T-helper 1 cell treated with Interleukin-12 subunit alpha and Interleukin-12 subunit beta and Interleukin-4 antibody, amounts not matched to agents 30 μg/mL and 1 μg/mL, for 36 hours (primary cell): ENCODE results near the gene PXK.

Experiments
- H3K27ac Mint-ChIP-seq: one replicate; pipeline ENCODE4 v1.8.0; 2021; ENCODE audit warnings: mild to moderate bottlenecking, mixed read lengths
- H3K27me3 Mint-ChIP-seq: one replicate; pipeline ENCODE4 v1.8.0; 2021; ENCODE audit warnings: low read depth, mixed read lengths
- H3K36me3 Mint-ChIP-seq: one replicate; pipeline ENCODE4 v1.8.0; 2021; ENCODE audit warnings: low read depth, mixed read lengths
- H3K4me1 Mint-ChIP-seq: one replicate; pipeline ENCODE4 v1.8.0; 2021; ENCODE audit warnings: low read depth, mixed read lengths
- H3K4me3 Mint-ChIP-seq: one replicate; pipeline ENCODE4 v1.8.0; 2021; ENCODE audit warnings: mild to moderate bottlenecking, moderate library complexity, mixed read lengths
- H3K9me3 Mint-ChIP-seq: one replicate; pipeline ENCODE4 v1.8.0; 2021; ENCODE audit warnings: mixed read lengths

The PXK gene

GRCh38 chr3:58392181-58392580 lies 59.5 kb downstream of the PXK start:
- Mint-ChIP-seq H3K9me3 (no peaks in the 10 kb centered on the region), H3K36me3 (peaks cover 41% of the 10 kb centered on the region), H3K27ac (no peak overlapping the region), H3K27me3 (no peaks in the 10 kb centered on the region), H3K4me3 (no peak overlapping the region), H3K4me1 (peaks cover 15% of the 10 kb centered on the region)

- Mint-ChIP-seq H3K4me3 (no peak overlapping the region), H3K36me3 (peaks cover 40% of the 10 kb centered on the region), H3K27me3 (no peaks in the 10 kb centered on the region), H3K4me1 (peaks cover 1% of the 10 kb centered on the region), H3K9me3 (no peaks in the 10 kb centered on the region), H3K27ac (peak overlapping the region; percentile 45)
These were observed 61.6 kb downstream of the PXK start for GRCh38 chr3:58394339-58394738.

- H3K27ac Mint-ChIP-seq, result no peak overlapping the region
- no peak overlapping the region for H3K4me3 Mint-ChIP-seq
- peaks cover 35% of the 10 kb centered on the region for H3K36me3 Mint-ChIP-seq
These were observed 66.1 kb downstream of the PXK start for GRCh38 chr3:58398669-58399333.

GRCh38 chr3:58403513-58404109 lies 70.9 kb downstream of the PXK start:
- Mint-ChIP-seq H3K4me3 (no peak overlapping the region), H3K27ac (no peak overlapping the region), H3K4me1 (peaks cover 5% of the 10 kb centered on the region), H3K36me3 (peaks cover 24% of the 10 kb centered on the region), H3K27me3 (no peaks in the 10 kb centered on the region), H3K9me3 (no peaks in the 10 kb centered on the region)

More at GRCh38 chr3:58398669-58399333, 66.1 kb downstream of the PXK start:
- H3K9me3 Mint-ChIP-seq, result no peaks in the 10 kb centered on the region
- no peaks in the 10 kb centered on the region for H3K27me3 Mint-ChIP-seq
- peaks cover 5% of the 10 kb centered on the region for H3K4me1 Mint-ChIP-seq

- Mint-ChIP-seq H3K4me1 (peaks cover 5% of the 10 kb centered on the region), H3K4me3 (no peak overlapping the region), H3K36me3 (peaks cover 22% of the 10 kb centered on the region), H3K9me3 (no peaks in the 10 kb centered on the region), H3K27me3 (no peaks in the 10 kb centered on the region), H3K27ac (peak overlapping the region; percentile 3)
These were observed 71.7 kb downstream of the PXK start for GRCh38 chr3:58404396-58404795.

GRCh38 chr3:58408906-58409305 lies 76.2 kb downstream of the PXK start:
- Mint-ChIP-seq H3K4me3 (no peak overlapping the region), H3K9me3 (no peaks in the 10 kb centered on the region), H3K27me3 (no peaks in the 10 kb centered on the region), H3K4me1 (no peaks in the 10 kb centered on the region), H3K36me3 (peaks cover 24% of the 10 kb centered on the region), H3K27ac (no peak overlapping the region)

- Mint-ChIP-seq H3K27ac (no peak overlapping the region), H3K4me3 (no peak overlapping the region), H3K9me3 (no peaks in the 10 kb centered on the region), H3K27me3 (no peaks in the 10 kb centered on the region), H3K36me3 (peaks cover 24% of the 10 kb centered on the region), H3K4me1 (peaks cover 4% of the 10 kb centered on the region)
These were observed 77.0 kb downstream of the PXK start for GRCh38 chr3:58409663-58410062.

GRCh38 chr3:58411036-58411435 lies 78.3 kb downstream of the PXK start:
- H3K27me3 Mint-ChIP-seq, result no peaks in the 10 kb centered on the region
- peak overlapping the region; percentile 43 for H3K27ac Mint-ChIP-seq
- no peak overlapping the region for H3K4me3 Mint-ChIP-seq
- peaks cover 24% of the 10 kb centered on the region for H3K36me3 Mint-ChIP-seq
- peaks cover 4% of the 10 kb centered on the region for H3K4me1 Mint-ChIP-seq
- H3K9me3 Mint-ChIP-seq, result no peaks in the 10 kb centered on the region

- Mint-ChIP-seq H3K36me3 (peaks cover 22% of the 10 kb centered on the region), H3K27ac (no peak overlapping the region), H3K4me3 (no peak overlapping the region), H3K9me3 (no peaks in the 10 kb centered on the region), H3K4me1 (peaks cover 4% of the 10 kb centered on the region), H3K27me3 (no peaks in the 10 kb centered on the region)
These were observed 79.4 kb downstream of the PXK start for GRCh38 chr3:58411851-58412830.

- H3K4me1 Mint-ChIP-seq, result peaks cover 4% of the 10 kb centered on the region
These were observed 82.0 kb downstream of the PXK start for GRCh38 chr3:58414538-58415197.

GRCh38 chr3:58416191-58416590 lies 83.5 kb downstream of the PXK start:
- H3K27ac Mint-ChIP-seq, result no peak overlapping the region
- H3K27me3 Mint-ChIP-seq, result no peaks in the 10 kb centered on the region
- peaks cover 4% of the 10 kb centered on the region for H3K4me1 Mint-ChIP-seq
- peaks cover 18% of the 10 kb centered on the region for H3K36me3 Mint-ChIP-seq
- no peaks in the 10 kb centered on the region for H3K9me3 Mint-ChIP-seq
- H3K4me3 Mint-ChIP-seq, result no peak overlapping the region

More at GRCh38 chr3:58414538-58415197, 82.0 kb downstream of the PXK start:
- H3K4me3 Mint-ChIP-seq, result no peak overlapping the region
- peaks cover 11% of the 10 kb centered on the region for H3K36me3 Mint-ChIP-seq
- H3K27ac Mint-ChIP-seq, result no peak overlapping the region
- no peaks in the 10 kb centered on the region for H3K9me3 Mint-ChIP-seq
- H3K27me3 Mint-ChIP-seq, result no peaks in the 10 kb centered on the region

- H3K4me1 Mint-ChIP-seq, result peaks cover 4% of the 10 kb centered on the region
- peaks cover 24% of the 10 kb centered on the region for H3K36me3 Mint-ChIP-seq
- no peaks in the 10 kb centered on the region for H3K9me3 Mint-ChIP-seq
- no peak overlapping the region for H3K27ac Mint-ChIP-seq
- H3K27me3 Mint-ChIP-seq, result no peaks in the 10 kb centered on the region
- no peak overlapping the region for H3K4me3 Mint-ChIP-seq
These were observed 84.4 kb downstream of the PXK start for GRCh38 chr3:58417075-58417474.

- Mint-ChIP-seq H3K4me3 (no peak overlapping the region), H3K27ac (no peak overlapping the region), H3K4me1 (peaks cover 4% of the 10 kb centered on the region), H3K36me3 (peaks cover 25% of the 10 kb centered on the region), H3K9me3 (no peaks in the 10 kb centered on the region), H3K27me3 (no peaks in the 10 kb centered on the region)
These were observed 85.5 kb downstream of the PXK start for GRCh38 chr3:58418227-58418626.

GRCh38 chr3:58419780-58420507 lies 87.3 kb downstream of the PXK start:
- no peaks in the 10 kb centered on the region for H3K4me1 Mint-ChIP-seq
- no peaks in the 10 kb centered on the region for H3K9me3 Mint-ChIP-seq
- H3K36me3 Mint-ChIP-seq, result peaks cover 29% of the 10 kb centered on the region
- no peaks in the 10 kb centered on the region for H3K27me3 Mint-ChIP-seq
- no peak overlapping the region for H3K27ac Mint-ChIP-seq
- no peak overlapping the region for H3K4me3 Mint-ChIP-seq
